Measurements from ENCODE around the gene SPATA20.

The SPATA20 gene

GRCh38 chr17:50547035-50547735 lies at the start of gene SPATA20:
Gene SPATA20 (plus strand): TSS chr17:50547174. CDS start chr17:50547209, 35 bp downstream.
- peak; percentile 94 for DNase-seq

GRCh38 chr17:50498021-50498874 lies 48.7 kb upstream of the SPATA20 start:
- DNase-seq = no peak

DNA sequence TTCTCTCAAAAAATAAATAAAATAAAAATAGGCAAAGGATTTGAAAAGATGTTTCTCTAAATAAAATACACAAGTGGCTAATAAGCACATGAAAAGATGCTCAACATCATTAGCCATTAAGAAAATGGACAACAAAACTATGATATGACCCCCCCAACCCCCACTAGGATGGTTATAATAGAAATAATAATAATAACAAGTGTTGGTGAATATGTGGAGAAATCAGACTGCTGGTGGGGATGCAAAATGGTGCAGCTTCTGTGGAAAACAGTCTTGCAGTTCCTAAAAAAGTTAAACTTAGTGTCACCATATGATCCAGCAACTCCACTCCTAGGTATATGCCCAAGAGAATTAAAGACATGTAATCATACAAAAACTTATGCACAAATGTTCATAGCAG lies 47.7 kb upstream of the SPATA20 start:
- DNase-seq = no peak

DNA sequence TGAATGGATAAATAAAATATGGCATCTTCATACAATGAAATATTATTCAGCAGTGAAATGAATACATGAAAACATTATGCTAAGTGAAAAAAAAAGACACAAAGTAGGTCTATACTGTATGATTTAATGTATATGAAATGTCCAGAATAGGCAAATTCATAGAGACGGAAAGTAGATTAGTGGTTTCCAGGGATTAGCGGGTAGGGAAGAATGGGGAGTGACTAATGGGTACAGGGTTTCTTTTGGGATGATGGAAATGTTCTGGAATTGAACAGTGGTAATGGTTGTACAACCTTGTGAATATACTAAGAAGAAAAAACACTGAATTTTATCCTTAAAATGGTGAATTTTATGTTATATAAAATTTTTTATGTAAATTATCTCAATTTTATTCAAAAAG lies 47.3 kb upstream of the SPATA20 start:
- DNase-seq = no peak

DNA sequence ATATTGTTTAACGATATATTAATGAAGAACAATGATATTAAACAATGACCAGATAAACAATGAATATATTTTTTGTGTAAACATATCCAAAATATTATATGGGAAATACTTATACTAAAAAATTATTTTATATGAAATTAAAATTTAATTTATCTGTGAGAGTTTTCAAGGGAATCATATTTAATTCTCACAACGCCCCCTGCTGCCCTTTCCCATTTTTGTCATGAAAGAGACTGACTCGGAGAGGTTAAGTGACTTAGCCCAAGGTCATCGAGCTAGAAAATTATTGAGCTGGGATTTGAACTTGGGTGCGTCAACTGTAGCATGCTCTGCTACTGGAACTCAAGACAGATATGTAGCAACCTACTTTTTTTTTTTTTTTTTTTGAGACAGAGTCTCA lies 45.9 kb upstream of the SPATA20 start:
- DNase-seq = peak; percentile 40

GRCh38 chr17:50502301-50502990 lies 44.5 kb upstream of the SPATA20 start:
- peak; percentile 23 for DNase-seq

DNA sequence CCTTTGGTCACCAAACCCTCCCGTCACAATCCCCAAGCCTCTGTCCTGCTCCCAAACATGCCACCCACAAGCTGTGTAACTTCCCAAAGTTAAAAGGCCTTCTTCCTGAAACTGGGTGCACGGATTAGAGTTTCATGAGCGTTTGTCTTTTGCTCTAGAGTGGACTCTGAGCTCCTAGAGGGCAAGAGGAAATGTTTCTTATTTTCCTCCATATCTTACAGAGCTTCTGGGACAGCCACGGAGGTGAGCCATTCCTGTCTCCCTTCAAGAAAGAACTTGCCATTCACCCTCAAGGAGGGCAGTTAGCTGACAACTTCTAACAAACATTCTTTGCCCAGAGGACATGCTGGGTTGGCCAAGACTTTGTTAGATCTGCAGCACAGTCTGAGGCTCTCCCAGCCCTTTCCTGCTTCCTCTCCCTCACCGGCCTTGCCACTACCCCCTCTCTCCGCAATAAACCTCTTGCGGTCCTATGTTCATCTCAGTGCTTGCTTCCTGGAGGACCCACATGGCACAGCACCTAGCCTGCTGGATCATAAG lies 41.3 kb upstream of the SPATA20 start:
- DNase-seq = peak; percentile 41

DNA sequence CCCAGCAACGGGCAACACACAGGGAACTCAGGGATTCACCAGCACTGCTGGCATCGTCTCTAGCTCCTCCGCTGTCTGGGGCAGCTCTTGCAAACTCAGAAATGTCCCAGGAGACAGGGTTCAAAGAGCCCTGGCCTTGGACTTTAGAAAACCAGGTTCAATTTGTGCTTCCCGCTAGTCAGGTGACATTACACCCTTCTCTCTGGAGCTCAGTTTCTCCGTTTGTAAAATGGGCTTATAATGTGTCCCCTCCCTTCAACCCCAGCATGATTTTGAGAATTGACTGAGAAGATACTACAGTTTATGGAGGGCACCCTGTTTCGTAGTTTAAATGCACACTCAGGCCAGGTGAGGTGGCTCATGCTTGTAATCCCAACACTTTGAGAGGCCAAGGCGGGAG lies 40.7 kb upstream of the SPATA20 start:
- DNase-seq = no peak

GRCh38 chr17:50507871-50508572 lies 39.0 kb upstream of the SPATA20 start, which contains the start of gene MYCBPAP:
Gene MYCBPAP (plus strand): TSS chr17:50508439. CDS start chr17:50508675, 236 bp downstream.
- DNase-seq = peak; percentile 73

- no peak for DNase-seq
These were observed 38.2 kb upstream of the SPATA20 start for GRCh38 chr17:50508573-50509460.

GRCh38 chr17:50511058-50511457 lies 35.9 kb upstream of the SPATA20 start:
- DNase-seq = peak; percentile 72

DNA sequence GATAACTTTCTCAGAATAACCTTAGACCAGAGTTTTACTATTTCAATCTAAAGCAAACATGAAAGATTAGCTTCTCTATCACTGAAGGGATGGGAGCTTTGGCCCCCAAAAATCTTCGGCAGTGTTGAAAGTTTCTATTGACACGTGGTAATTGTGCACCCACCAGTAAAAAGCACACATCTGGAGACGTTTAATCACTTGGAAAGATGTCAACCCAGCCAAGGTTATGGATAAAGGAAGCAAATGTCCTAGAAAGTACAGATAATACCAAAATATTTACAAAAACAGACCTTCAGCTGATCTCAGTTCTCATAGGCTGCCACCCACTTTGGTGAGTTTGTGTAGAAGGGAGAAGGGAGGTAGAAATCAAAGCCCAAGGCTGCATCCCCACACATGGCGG lies 33.5 kb upstream of the SPATA20 start:
- DNase-seq = no peak

DNA sequence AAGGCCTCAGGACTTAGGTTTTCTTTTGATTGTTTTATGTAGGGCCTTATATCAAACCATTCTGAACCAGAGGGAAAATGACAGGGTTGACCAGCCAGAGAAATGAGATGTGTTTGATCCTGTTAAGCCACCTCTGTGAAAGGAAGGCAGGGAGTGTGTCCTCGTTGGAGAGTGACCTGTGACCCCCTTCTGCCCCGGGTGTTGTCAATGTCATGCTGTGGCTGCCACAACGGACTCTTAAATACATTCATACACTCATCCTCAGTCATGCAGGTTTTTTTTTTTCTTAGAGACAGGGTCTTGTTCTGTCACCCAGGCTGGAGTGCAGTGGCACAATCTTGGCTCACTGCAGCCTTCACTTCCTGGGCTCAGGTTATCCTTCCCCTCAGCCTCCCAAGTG lies 32.6 kb upstream of the SPATA20 start:
- no peak for DNase-seq

DNA sequence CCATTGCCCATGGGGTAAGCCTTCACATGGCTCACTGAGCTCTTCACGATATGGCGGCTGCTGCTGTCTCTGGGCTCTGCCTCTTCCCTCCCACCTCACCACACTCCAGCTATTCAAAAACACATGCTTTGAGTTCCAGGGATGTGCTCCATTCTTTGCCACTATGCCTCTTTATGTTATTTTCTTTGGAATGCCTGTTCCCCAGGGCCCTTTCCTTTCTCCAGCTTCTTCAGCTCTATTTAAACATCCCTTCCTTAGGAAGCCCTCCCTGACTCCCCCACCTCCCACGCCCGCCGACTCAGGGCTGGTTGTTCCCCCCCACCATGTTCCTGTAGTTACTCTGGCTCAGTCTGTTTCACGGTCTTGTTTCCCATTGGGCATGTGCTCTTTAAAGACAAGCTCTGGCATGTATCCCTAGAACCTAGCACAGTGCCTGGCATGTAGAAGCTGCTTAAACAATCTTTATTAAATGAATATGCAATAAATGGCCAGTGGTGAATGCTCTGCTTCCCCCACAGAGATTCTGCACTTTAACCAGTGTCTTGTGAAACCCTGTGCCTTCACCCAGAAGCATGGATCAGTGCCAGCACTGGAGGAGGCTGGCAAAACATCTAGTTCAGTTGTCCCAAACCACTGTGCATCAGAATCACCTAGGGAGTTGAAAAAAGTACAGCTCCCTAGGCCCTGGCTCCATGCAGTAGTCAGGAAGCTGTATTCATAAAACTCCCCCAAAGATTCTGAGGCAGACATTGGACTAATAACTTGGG lies 31.9 kb upstream of the SPATA20 start:
- DNase-seq = no peak

DNA sequence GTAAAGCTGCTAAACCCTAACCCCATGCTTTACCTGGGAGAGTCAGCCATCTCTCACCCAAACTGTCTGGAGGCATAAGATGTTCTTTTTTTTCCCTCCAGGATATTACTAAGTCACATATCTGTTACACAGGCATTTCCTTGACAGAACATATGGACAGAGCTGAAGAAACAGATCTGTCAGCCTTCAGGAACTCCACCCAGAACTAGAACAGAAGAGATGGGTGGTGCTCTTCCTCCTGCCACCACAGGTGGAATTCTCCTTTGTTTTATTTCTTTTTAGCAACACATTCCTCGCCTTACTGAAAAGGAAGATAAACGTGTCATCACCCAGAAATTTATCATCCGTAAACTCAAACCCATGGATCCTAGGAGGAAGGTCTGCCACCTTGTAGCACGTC lies 30.0 kb upstream of the SPATA20 start:
- no peak for DNase-seq

- DNase-seq = no peak
These were observed 29.2 kb upstream of the SPATA20 start for GRCh38 chr17:50517504-50518383.

GRCh38 chr17:50518384-50519023 lies 28.5 kb upstream of the SPATA20 start:
- no peak for DNase-seq

- no peak for DNase-seq
These were observed 27.7 kb upstream of the SPATA20 start for GRCh38 chr17:50519141-50519834.

All from inflammatory macrophage treated with lipopolysaccharide for 4 hours (primary cell).